OCI-LY7 (cell line): ENCODE measurements around the gene COL2A1. TPM values are rescaled to one million over a fixed set of nuclear protein-coding genes. Genes with fewer than 3 reads are reported as not detected.

ENCODE experiments used
- BruUV-seq: library from RNA; stranded (reverse); fragments of 400-500 nt; replicated peaks from 2 replicates; lab custom pipeline; 2021; lab: Mats Ljungman, UMichigan
- CTCF ChIA-PET: fragments of 300-600 bp; sonication (Branson Sonifier 250); formaldehyde crosslinking; loops from one replicate; lab custom pipeline; 2022; ENCODE audit warnings: antibody characterized with exemption; ENCODE audit not compliant: unreplicated experiment; lab: Charles Lee
- POLR2A ChIA-PET: fragments of 300-600 bp; sonication (Branson Sonifier 250); formaldehyde crosslinking; loops from one replicate; lab custom pipeline; 2022; ENCODE audit warnings: antibody characterized with exemption; lab: Charles Lee
- DNase-seq: peaks from one replicate; pipeline ENCODE4 v3.0.0-alpha.2; 2015; ENCODE audit warnings: low spot score
- H2AFZ ChIP-seq: fragments of 200-600 bp; sonication (generic), shearing (Covaris generic); 2 replicates; pipeline ENCODE4 v1.6.1; 2014; ENCODE audit warnings: mild to moderate bottlenecking, antibody characterized with exemption, low read length, moderate library complexity
- H3K27ac ChIP-seq: fragments of 200-600 bp; sonication (generic); 2 replicates; pipeline ENCODE4 v1.5.1; 2014; ENCODE audit warnings: mixed run types, low read depth, mild to moderate bottlenecking, moderate library complexity, low read length, inconsistent platforms; ENCODE audit not compliant: poor library complexity, severe bottlenecking
- H3K36me3 ChIP-seq: fragments of 200-600 bp; sonication (generic); 2 replicates; pipeline ENCODE4 v1.6.1; 2014; ENCODE audit warnings: mild to moderate bottlenecking, antibody characterized with exemption, low read length, moderate library complexity, mixed read lengths; ENCODE audit not compliant: insufficient read depth
- H3K4me1 ChIP-seq: fragments of 200-600 bp; sonication (generic); 2 replicates; pipeline ENCODE4 v1.5.1; 2014; ENCODE audit warnings: mild to moderate bottlenecking, low read length; ENCODE audit not compliant: insufficient read depth, poor library complexity, severe bottlenecking
- H3K4me2 ChIP-seq: fragments of 200-600 bp; sonication (generic); 2 replicates; pipeline ENCODE4 v1.6.1; 2014; ENCODE audit warnings: mild to moderate bottlenecking, low read length
- H3K4me3 ChIP-seq: fragments of 200-600 bp; sonication (generic); 2 replicates; pipeline ENCODE4 v1.5.1; 2014; ENCODE audit warnings: mild to moderate bottlenecking, low read depth, low read length; ENCODE audit not compliant: poor library complexity, severe bottlenecking
- H3K79me2 ChIP-seq: fragments of 200-600 bp; sonication (generic); 2 replicates; pipeline ENCODE4 v1.6.1; 2016; ENCODE audit warnings: low read depth, mild to moderate bottlenecking, low read length, moderate library complexity, mixed read lengths; ENCODE audit not compliant: insufficient read depth
- H3K9me2 ChIP-seq: fragments of 200-600 bp; sonication (generic); 2 replicates; pipeline ENCODE4 v1.6.1; 2016; ENCODE audit warnings: mild to moderate bottlenecking, low read length, mixed read lengths; ENCODE audit not compliant: insufficient read depth
- H3K9me3 ChIP-seq: fragments of 200-600 bp; sonication (generic); 2 replicates; pipeline ENCODE4 v1.6.1; 2014; ENCODE audit warnings: mild to moderate bottlenecking, mixed run types, low read length, mixed read lengths
- H4K20me1 ChIP-seq: fragments of 200-600 bp; sonication (generic); 2 replicates; pipeline ENCODE4 v1.6.1; 2014; ENCODE audit warnings: mild to moderate bottlenecking, antibody characterized with exemption, low read length, moderate library complexity, mixed read lengths; ENCODE audit not compliant: insufficient read depth
- CTCF ChIP-seq: fragments of 200-600 bp; sonication (generic); conservative IDR thresholded peaks from 2 replicates; pipeline ENCODE4 v1.5.1; 2014; ENCODE audit warnings: mild to moderate bottlenecking, antibody characterized with exemption, low read length, moderate library complexity, mixed read lengths
- EZH2phosphoT487 ChIP-seq: fragments of 200-600 bp; sonication (generic); IDR thresholded peaks from 2 replicates; pipeline ENCODE4 v1.6.1; 2018; ENCODE audit warnings: low read depth, borderline replicate concordance, mild to moderate bottlenecking, mixed run types, antibody characterized with exemption, low read length, moderate library complexity, mixed read lengths
- intact Hi-C: fragments of 100-400 bp; cut with micrococcal nuclease; formaldehyde crosslinking; loops from one replicate; pipeline ENCODE4 v1.10.0; 2022; ENCODE audit not compliant: unreplicated experiment
- total RNA-seq, 2 experiments: library from RNA; depleted of rRNA in 1 of 2; stranded (reverse); fragments of >200 nt in 1 of 2; shearing (Covaris generic) in 1 of 2; gene quantifications; 2 replicates each; pipeline ENCODE4 v1.2.3, GENCODE V29; 2014 to 2022

COL2A1 gene
- total RNA-seq, 2 experiments from 2014 or later, result 0.08 TPM; not detected in 1

GRCh38 chr12:48000878-48001504, 3.3 kb downstream of the COL2A1 start:
- no peak for TF ChIP-seq CTCF
- no peak for TF ChIP-seq EZH2phosphoT487
- H4K20me1 ChIP-seq, result no peaks in the 10 kb centered on the region
- ChIA-PET POLR2A (interaction anchor here (0.6 kb wide), 1 partner anchor 925 kb away, joined by 4 read pairs; no protein-coding TSS in a partner anchor), CTCF (no interaction called here)
- no TSS peak for BruUV-seq
- H3K79me2 ChIP-seq, result no peaks in the 10 kb centered on the region
- H3K27ac ChIP-seq, result no peak overlapping the region
- intact Hi-C loops, result no loop called here
- no peak overlapping the region for H2AFZ ChIP-seq
- no peak overlapping the region for H3K4me2 ChIP-seq
- no peak for DNase-seq
- H3K36me3 ChIP-seq, result no peaks in the 10 kb centered on the region
- no peaks in the 10 kb centered on the region for H3K9me3 ChIP-seq
- no peaks in the 10 kb centered on the region for H3K4me1 ChIP-seq
- no peak overlapping the region for H3K4me3 ChIP-seq
- no peaks in the 10 kb centered on the region for H3K9me2 ChIP-seq

GRCh38 chr12:47999816-48000215, 4.5 kb downstream of the COL2A1 start:
- POLR2A ChIA-PET, result no interaction called here
- H2AFZ ChIP-seq, result no peak overlapping the region
- H3K9me2 ChIP-seq, result no peaks in the 10 kb centered on the region
- intact Hi-C loops, result no loop called here
- TF ChIP-seq EZH2phosphoT487, result no peak
- TF ChIP-seq CTCF, result no peak
- no peak for DNase-seq
- no peak overlapping the region for H3K4me2 ChIP-seq
- H3K79me2 ChIP-seq, result no peaks in the 10 kb centered on the region
- H3K4me1 ChIP-seq, result no peaks in the 10 kb centered on the region
- CTCF ChIA-PET, result no interaction called here
- no peaks in the 10 kb centered on the region for H3K9me3 ChIP-seq
- H4K20me1 ChIP-seq, result no peaks in the 10 kb centered on the region
- no peak overlapping the region for H3K4me3 ChIP-seq
- no peak overlapping the region for H3K27ac ChIP-seq
- H3K36me3 ChIP-seq, result no peaks in the 10 kb centered on the region
- BruUV-seq, result no TSS peak

- CTCF ChIA-PET, result no interaction called here
- POLR2A ChIA-PET, result no interaction called here
- BruUV-seq, result no TSS peak
Measured at GRCh38 chr12:47997321-47997720, 7.0 kb downstream of the COL2A1 start.

More at GRCh38 chr12:47997321-47997720, 7.0 kb downstream of the COL2A1 start:
- Histone ChIP-seq H4K20me1 (no peaks in the 10 kb centered on the region), H3K9me2 (no peaks in the 10 kb centered on the region), H3K4me3 (no peak overlapping the region), H3K4me2 (no peak overlapping the region), H3K27ac (no peak overlapping the region), H3K36me3 (no peaks in the 10 kb centered on the region), H2AFZ (no peak overlapping the region), H3K9me3 (no peaks in the 10 kb centered on the region), H3K4me1 (no peaks in the 10 kb centered on the region), H3K79me2 (no peaks in the 10 kb centered on the region)
- intact Hi-C loops, result no loop called here
- no peak for TF ChIP-seq CTCF
- DNase-seq, result no peak
